Superior temporal gyrus (tissue), 1 donor: ENCODE data around the gene CFAP157.
A peak's percentile ranks its signal among the peaks of the same experiment; 100 is the strongest.

Source experiments
- DNase-seq: peaks from one replicate; pipeline ENCODE4 v3.0.0-alpha.2; 2016; ENCODE audit errors: extremely low spot score

Gene CFAP157

GRCh38 chr9:127693143-127693542 is 13.6 kb upstream of the CFAP157 start:
- peak; percentile 56 for DNase-seq

DNA sequence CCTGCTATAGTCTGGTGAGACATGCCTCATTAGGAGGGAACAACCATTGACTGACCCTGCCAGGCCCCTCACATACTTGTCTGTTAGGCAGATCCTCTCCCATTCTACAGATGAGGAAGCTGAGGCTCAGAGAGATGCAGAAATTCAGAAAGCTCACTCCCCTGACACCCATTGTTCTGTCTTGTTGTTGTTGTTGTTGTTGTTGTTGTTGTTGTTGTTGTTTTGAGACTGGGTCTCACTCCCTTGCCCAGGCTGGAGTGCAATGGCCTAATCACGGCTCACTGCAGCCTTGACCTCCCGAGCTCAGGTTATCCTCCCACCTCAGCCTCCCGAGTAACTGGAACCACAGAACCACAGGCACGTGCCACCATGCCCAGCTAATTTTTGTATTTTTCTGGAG is 13.1 kb upstream of the CFAP157 start:
- DNase-seq: no peak

DNA sequence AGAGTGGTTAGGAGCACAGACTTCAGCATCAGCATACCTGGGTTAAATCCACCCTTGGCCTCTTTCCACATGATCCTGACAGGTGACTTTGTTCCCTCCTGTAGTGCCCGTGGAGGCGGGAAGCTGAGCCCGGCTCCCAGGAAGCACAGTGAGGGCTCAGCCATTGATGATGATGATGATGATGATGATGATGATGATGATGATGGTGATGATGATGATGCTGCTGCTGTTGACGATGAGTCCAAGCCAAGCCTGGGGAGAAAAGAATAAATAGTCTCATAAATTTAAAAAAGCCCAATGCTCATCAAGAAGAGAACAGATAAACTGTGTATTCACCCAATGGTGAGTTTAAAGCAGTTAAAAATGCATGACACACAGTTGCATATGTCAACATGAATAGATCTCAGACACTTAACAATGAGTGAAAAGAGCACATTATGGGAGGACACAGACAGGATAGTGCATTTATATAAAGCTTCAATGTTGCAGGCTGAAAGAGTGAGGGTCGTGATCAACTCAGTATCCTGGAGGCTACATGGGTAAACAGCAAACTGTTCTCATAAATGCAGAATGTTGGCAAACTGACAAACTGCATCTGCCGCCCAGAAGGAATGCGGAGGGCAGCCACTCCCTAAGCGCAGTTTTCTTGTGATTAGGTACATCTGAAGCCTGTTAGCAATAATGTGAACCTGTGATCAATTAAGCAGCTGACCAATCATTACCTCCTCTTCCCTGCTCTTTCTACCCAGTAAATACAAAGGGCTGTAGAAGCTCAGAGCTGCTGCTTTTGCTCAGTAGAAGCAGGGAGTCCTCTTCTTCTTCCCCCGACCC is 11.7 kb upstream of the CFAP157 start:
- DNase-seq: peak; percentile 17

DNA sequence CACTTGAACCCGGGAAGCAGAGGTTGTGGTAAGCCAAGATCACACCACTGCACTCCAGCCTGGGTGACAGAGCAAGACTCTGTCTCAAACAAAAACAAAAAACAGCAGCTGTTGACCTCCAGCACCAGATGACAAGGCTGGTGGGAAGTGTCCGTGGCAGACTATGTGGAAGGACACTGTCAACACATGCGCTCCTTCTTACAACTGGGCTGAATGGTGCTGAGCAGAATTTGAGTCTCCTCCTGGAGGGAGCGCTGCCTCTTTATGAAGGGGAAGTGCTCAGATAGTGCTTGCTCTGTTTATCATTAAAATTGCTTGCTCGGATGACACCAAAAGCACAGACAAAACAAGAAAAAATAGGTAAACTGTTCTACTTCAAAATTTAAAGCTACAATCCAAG is 9.2 kb upstream of the CFAP157 start:
- DNase-seq: no peak

DNA sequence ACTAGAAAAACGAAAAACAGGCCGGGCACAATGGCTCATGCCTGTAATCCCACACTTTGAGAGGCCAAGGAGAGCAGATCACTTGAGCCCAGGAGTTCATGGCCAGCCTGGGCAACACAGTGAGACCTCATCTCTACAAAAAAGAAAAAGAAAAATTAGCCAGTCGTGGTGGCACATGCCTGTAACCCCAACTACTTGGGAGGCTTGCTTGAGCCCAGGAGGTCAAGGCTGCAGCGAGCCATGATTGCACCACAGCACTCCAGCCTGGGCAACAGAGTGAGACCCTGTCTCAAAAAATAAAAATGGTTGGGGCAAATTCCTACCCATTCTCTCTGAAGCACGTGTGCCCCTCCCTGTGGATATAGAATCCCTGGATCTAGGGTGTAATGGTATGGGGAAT is 8.4 kb upstream of the CFAP157 start:
- DNase-seq: no peak

DNA sequence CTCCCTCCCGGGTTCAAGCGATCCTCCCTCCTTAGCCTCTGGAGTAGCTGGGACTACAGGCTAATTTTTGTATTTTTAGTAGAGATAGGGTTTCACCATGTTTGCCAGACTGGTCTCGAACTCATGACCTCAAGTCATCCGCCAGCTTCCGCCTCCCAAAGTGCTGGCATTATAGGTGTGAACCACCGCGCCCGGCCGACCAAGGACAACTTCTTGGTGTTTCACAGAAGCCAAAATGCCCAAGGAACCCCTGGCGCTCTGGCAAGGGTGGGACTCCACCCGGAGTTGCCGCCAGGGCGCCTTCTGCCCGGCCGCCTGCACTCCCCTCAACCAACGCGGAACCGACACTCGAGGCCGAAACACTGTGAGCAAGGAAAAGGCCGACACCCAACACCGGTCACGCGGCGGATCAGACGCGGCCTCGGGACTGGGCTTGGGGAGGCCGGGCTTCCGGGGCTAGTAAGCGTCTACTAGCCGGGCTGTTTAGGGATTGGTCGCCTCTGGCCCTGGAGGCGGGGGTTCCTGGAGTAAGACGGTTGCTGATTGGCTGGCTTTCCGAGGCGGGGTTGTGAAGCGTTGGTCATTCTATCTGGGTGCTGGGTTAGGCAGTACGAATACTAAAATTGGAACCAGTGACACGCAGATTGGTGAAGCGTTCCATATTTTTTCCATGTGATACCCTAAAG is 7.7 kb upstream of the CFAP157 start:
- DNase-seq: peak; percentile 98

- peak; percentile 58 for DNase-seq
Measured at GRCh38 chr9:127700140-127700539, 6.6 kb upstream of the CFAP157 start.

DNA sequence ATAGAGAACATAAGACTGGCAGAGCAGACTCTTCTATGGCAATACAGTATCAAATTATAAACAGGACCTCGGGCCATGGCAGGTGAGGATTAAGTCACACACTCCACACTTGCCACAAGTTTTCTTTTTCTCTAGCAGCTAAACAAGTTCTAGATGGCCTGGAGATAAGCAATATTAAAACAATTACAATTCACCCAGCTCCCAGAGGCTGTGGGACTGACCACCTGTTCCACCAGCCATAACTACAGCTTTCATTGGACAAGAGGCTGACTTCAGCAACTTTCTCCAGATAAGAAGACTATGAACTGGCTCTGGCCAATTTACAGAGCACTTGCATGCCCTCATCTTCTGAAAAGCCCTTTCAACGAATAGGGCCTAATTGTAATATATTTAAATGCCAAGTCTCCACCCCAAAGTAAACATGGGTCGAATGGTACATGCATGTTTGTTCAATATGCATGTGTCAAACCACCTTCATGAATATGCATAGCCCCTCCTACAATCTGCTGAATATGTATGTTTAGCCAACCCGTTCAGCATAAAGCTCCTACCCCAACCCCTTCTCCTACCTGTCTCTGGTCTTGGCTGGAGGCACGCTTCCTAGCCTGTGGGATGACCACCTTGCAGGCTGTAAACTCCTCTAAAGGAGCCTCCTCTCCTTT is 6.1 kb upstream of the CFAP157 start:
- no peak for DNase-seq

DNA sequence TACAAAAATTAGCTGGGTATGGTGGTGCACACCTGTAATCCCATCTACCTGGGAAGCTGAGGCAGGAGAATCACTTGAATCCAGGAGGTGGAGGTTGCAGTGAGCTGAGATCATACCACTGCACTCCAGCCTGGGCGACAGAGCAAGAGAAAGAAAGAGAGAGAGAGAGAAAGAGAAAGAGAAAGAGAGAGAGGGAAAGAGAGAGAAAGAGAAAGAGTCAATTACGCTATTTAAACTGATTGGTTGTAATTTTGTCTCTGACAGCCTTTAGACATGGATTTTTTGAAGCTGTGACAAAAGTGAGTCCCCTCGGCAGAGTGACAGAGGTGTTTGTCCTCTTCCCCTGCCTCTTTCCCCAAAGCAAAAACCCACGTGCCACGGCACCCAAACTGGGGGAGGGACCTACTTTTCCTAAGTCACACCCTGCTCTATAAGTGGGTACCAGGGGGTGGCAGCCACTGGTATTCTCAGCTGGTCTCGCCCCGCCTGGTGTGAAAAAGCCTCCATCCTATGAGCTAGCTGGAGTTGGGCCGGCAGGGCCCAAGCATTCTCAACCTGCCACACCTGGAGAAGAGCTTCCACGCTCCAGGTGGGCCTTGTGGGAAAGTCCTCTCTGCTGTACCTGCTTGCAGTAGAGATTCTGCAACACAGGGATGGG is 3.4 kb upstream of the CFAP157 start:
- DNase-seq: no peak

DNA sequence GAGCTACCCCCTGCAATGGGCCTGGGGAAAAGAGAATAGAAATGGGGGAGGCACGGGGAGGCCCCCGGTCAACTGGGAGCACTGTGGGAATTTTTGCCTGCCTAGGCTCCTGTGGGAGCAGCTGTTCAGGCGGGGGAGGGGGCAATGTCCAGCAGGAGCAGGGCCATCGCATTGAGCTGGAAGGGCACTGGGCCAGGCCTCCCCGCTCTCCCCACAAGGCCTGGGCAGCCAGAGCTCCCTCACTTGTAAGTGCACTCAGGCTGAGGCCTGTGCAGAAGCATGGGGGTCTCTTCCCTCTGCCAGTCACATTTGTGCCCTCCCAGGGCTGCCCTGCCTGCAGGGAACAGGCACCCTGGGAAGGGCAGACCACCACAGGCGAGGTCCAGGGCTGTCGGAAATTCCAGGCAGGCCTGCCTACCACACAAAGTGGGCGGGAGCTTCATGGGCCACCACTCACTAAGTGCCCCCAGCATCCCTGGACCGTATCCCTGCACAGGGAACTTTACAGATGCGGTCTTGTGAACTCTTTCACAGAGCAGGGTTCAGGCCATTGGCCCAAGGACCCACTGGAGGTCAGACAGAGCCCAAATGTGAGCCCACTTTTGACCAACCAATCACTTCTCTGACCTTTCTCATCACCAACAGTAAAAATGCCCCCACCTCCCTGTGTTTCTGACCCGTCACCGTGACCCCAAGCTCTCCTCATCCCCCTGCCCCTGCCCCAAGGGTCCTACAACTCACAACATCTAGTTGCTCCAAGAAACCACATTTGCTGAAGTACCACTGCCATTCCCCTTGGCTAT is 1.0 kb upstream of the CFAP157 start:
- no peak for DNase-seq

GRCh38 chr9:127707766-127708165 is 978 bp downstream of the CFAP157 start:
- no peak for DNase-seq

DNA sequence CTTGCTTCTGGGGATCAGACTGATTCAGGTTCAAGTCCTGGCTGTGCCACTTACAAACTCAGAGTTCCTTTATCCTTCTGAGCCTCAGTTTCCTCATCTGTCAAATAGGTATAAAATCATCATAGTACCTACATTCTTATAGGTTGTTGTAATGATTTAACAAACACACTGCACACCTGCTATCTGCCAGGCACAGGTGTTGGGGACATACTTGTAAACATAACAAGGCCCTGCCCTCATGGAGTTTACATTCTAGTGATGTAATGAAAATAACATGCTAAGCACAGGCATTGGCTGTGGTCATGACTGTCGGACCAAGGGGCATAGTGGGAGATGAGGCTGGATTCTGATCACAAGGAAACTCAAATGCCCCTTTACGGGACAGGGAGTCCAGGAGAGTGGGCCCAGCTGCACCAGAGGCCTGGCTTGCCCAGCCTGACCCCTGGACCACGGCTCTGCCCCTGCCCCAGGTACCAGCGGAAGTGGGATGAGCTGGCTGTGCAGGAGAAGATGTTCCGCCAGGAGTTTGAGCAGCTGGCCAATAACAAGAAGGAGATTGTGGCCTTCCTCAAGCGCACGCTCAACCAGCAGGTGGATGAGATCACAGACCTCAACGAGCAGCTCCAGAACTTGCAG is 2.3 kb downstream of the CFAP157 start:
- no peak for DNase-seq

GRCh38 chr9:127710204-127710783 is 3.5 kb downstream of the CFAP157 start:
- no peak for DNase-seq

DNA sequence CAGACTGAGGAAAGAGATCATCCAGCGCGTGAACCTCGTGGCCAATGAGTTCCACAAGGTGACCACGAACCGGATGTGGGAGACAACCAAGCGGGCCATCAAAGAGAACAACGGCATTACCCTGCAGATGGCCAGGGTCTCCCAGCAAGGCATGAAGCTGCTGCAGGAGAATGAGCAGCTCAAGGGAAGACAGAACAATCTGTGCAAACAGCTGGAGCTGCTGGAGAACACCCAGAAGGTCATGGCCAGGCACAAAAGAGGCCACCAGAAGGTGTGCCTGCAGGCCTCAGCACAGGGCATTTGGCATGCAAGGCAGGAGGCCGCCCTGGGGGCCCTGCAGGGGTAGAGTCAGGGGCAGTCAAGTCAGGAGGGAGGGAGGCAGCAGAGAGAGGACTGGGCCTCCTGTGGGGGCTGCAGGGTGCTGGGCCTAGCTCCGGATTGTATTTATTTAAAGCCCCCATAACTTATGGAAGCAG is 4.5 kb downstream of the CFAP157 start:
- DNase-seq: no peak

GRCh38 chr9:127711831-127712274 is 5.1 kb downstream of the CFAP157 start:
- no peak for DNase-seq

DNA sequence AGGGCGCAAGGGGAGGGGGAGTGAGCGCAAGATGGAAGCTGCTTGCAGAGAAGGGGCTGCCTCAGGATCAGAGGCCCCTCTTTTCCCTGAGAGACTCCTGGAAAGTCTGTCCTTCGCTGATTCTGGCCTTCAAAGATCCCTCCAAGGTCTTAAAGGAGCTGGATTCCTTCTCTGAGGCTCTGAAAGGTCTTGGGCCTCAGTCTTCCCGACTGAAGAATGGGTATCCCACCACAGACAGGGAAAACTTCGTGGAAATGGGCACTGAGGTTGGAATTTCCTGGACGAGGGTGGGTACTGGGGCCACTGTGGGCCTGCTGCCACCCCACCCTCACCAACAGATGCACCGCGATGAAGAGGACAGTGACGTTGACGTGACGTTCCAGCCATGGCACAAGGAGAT is 5.6 kb downstream of the CFAP157 start:
- DNase-seq: no peak

- DNase-seq: no peak
Measured at GRCh38 chr9:127712867-127713266, 6.1 kb downstream of the CFAP157 start.

DNA sequence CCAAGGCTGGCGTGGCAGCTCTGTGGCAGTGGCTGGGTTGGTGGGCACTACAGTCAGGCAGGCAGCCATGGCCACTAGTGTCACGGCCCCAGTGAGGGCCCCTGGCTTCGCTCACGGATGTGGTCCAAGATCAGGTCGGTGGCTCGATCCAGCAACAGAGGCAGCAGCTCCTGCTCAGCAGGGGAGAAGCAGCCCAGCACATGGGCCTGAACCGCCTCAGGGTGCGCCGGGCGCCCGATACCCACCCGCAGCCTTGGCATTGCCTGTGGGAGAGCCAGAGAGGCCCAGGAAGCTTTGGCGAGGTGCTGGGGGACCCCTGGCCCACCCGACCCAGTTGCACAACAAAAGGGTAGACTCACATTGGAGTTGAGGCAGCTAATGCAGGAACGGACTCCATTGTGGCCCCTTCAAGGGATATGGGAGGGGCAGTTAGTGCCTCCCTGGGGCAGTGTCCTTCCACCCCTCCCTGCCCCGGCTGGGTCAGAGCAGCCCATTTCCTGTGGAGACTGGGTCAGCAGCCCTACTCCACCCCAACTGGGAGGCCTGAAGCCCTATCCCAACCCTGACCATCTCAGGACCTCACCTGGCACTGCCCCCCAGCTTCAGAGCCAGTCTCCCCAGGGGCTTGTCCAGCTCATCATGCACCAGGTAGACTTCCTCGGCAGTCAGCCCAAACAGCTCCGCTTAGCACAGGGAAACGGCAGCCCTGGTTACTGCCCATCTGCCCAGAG is 7.4 kb downstream of the CFAP157 start:
- DNase-seq: no peak

- DNase-seq: no peak
Measured at GRCh38 chr9:127714951-127715469, 8.2 kb downstream of the CFAP157 start.
